Urinary bladder (tissue), 4 donors: ENCODE data around the gene CDK5RAP3. TPM values are rescaled to one million over a fixed set of nuclear protein-coding genes. Genes with fewer than 3 reads are reported as not detected.
"Not testable (repeated sequence)": the region's sequence is repeated elsewhere in the genome, so short reads cannot be mapped to it uniquely, and the experiment has no call there.

Experiments used
- DNase-seq: peaks from one replicate; pipeline ENCODE4 v3.0.0-alpha.2; 2015; ENCODE audit errors: extremely low spot score
- H3K27ac ChIP-seq: one replicate; pipeline ENCODE4 v1.5.1; 2013; ENCODE audit warnings: low read depth, mild to moderate bottlenecking, moderate library complexity
- H3K36me3 ChIP-seq: one replicate; pipeline ENCODE4 v1.6.1; 2013; ENCODE audit warnings: mild to moderate bottlenecking, moderate library complexity; ENCODE audit not compliant: insufficient read depth
- H3K4me1 ChIP-seq: one replicate; pipeline ENCODE4 v1.6.1; 2013; ENCODE audit warnings: mild to moderate bottlenecking, moderate library complexity; ENCODE audit not compliant: insufficient read depth
- H3K4me3 ChIP-seq: one replicate; pipeline ENCODE4 v1.5.1; 2013; ENCODE audit warnings: low read depth, low read length
- WGBS: extraction: QIAGEN DNeasy Blood & Tissue Kit; methylation state at CpG from one replicate; pipeline ENCODE4 v1.1.7; 2013; 5-methylcytosine and 5-hydroxymethylcytosine counted together
- polyA plus RNA-seq: library from polyadenylated mRNA; stranded (reverse); fragments of 200-250 nt; gene quantifications from one replicate; pipeline ENCODE4 v1.2.3, GENCODE V29; 2013
- total RNA-seq: library from RNA; depleted of rRNA; stranded (reverse); fragments of >200 nt; gene quantifications from one replicate; pipeline ENCODE4 v1.2.3, GENCODE V29; 2014
- donor health status: healthy with polysubstance abuse.
- donor health status: healthy.

CDK5RAP3 gene, protein sequence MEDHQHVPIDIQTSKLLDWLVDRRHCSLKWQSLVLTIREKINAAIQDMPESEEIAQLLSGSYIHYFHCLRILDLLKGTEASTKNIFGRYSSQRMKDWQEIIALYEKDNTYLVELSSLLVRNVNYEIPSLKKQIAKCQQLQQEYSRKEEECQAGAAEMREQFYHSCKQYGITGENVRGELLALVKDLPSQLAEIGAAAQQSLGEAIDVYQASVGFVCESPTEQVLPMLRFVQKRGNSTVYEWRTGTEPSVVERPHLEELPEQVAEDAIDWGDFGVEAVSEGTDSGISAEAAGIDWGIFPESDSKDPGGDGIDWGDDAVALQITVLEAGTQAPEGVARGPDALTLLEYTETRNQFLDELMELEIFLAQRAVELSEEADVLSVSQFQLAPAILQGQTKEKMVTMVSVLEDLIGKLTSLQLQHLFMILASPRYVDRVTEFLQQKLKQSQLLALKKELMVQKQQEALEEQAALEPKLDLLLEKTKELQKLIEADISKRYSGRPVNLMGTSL
- total RNA-seq (77.4 TPM), polyA plus RNA-seq (117 TPM)

GRCh38 chr17:47970725-47971499 is at the start of gene CDK5RAP3:
Gene CDK5RAP3, plus strand, starts transcription at chr17:47971113. Its CDS starts 34 bp downstream, at chr17:47971147.
- peaks cover 1% of the 10 kb centered on the region for H3K4me1 ChIP-seq
- peak within 1 kb of the TSS; percentile 57 for H3K27ac ChIP-seq
- H3K36me3 ChIP-seq: no peaks in the 10 kb centered on the region
- WGBS: under 1% methylated on average over 62 of the region's 62 CpGs
- peak within 1 kb of the TSS; percentile 67 for H3K4me3 ChIP-seq
- peak; percentile 98 for DNase-seq

GRCh38 chr17:47924785-47925677 is 45.9 kb upstream of the CDK5RAP3 start:
- no peak for DNase-seq
- Histone ChIP-seq H3K4me3 (no peak overlapping the region), H3K27ac (no peak overlapping the region), H3K4me1 (no peaks in the 10 kb centered on the region), H3K36me3 (peaks cover 5% of the 10 kb centered on the region)
- WGBS: 89% methylated on average over 23 of the region's 23 CpGs

DNA sequence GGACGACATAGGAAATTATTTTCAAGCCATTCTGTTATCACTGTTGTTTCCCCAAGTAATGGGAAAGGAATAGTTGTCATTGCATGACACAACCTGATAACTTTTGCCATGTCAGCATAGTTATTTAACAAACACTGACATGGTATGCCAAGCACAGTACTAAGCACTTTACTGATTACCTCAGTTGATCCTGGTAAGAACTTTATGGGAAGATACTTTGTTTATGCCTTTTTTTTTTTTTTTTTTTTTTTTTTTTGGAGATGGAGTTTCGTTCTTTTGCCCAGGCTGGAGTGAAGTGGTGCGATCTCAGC is 45.3 kb upstream of the CDK5RAP3 start:
- Histone ChIP-seq H3K4me3 (no peak overlapping the region), H3K27ac (no peak overlapping the region), H3K4me1 (no peaks in the 10 kb centered on the region), H3K36me3 (peaks cover 5% of the 10 kb centered on the region)
- DNase-seq: no peak
- WGBS: 85% methylated on average over 3 of the region's 3 CpGs

- H3K27ac ChIP-seq: no peak overlapping the region
- H3K4me1 ChIP-seq: no peaks in the 10 kb centered on the region
- H3K36me3 ChIP-seq: peaks cover 5% of the 10 kb centered on the region
- no peak overlapping the region for H3K4me3 ChIP-seq
- 92% methylated on average over 20 of the region's 20 CpGs for WGBS
- DNase-seq: no peak
These were observed 43.0 kb upstream of the CDK5RAP3 start for GRCh38 chr17:47927821-47928400.

DNA sequence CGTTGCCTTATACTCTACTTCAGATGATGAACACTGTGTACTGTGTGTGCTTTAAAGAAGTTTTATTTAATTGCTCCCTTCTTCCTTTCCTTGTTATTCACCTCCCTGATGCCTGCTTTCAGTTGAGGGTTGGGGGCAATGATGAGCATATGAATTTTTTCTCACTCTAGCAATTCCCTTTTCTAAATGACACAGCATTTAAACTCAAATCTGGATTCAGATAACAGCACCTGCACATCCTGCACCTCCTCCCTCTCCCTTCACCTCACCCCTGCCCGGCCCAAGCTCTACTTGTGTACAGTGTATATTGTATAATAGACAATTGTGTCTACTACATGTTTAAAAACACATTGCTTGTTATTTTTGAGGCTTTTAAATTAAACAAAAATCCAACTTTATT is 42.5 kb upstream of the CDK5RAP3 start:
- Histone ChIP-seq H3K4me1 (no peaks in the 10 kb centered on the region), H3K4me3 (no peak overlapping the region), H3K27ac (no peak overlapping the region), H3K36me3 (peaks cover 3% of the 10 kb centered on the region)
- 78% methylated on average over 2 of the region's 2 CpGs for WGBS
- DNase-seq: no peak

DNA sequence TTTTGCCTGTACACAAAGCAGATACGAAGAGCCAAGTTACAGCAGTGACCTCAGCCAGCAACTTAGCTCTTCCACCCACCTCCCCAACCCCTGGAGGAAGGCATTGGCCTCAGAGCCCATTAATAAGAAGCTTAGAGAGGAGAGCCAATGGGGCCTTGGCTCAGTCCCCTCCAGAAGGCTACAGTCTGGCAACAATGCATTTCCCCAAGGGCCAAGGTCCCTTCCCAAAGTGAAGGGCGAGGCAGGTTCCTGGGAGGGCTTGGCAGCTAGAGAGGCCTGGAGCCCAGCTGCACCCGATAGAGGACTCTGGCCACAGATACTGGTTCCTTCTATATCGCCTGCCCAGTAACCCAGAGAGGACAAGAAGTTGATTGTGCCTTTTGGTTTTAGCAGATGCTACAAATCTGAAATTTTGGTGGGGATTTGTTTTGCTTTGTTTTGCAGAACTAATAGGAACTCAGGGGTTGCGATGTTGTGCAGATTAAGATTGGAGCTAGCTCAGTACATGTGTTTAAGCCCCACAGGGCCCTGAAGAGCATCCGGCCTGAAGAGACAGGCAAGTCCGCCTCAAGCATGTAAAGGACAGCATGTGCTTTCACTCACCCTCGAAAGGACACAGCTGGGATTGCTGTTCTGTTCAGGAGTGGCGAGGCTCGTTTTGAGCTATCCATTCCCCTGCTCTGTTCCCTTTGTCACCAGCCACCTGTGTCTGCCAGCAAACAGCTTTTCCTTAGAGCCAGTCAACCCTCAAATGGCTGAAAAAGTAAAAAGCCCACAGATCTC is 41.5 kb upstream of the CDK5RAP3 start:
- Histone ChIP-seq H3K27ac (no peak overlapping the region), H3K4me3 (no peak overlapping the region), H3K36me3 (peaks cover 3% of the 10 kb centered on the region), H3K4me1 (no peaks in the 10 kb centered on the region)
- no peak for DNase-seq
- WGBS: 71% methylated on average over 10 of the region's 10 CpGs

GRCh38 chr17:47931848-47932247 is 39.1 kb upstream of the CDK5RAP3 start:
- no peak for DNase-seq
- Histone ChIP-seq H3K4me3 (no peak overlapping the region), H3K27ac (no peak overlapping the region), H3K36me3 (no peaks in the 10 kb centered on the region), H3K4me1 (no peaks in the 10 kb centered on the region)
- 83% methylated on average over 4 of the region's 4 CpGs for WGBS

- Histone ChIP-seq H3K36me3 (no peaks in the 10 kb centered on the region), H3K4me1 (no peaks in the 10 kb centered on the region), H3K4me3 (no peak overlapping the region), H3K27ac (no peak overlapping the region)
- 93% methylated on average over 1 of the region's 1 CpG for WGBS
- no peak for DNase-seq
These were observed 36.1 kb upstream of the CDK5RAP3 start for GRCh38 chr17:47934856-47935255.

DNA sequence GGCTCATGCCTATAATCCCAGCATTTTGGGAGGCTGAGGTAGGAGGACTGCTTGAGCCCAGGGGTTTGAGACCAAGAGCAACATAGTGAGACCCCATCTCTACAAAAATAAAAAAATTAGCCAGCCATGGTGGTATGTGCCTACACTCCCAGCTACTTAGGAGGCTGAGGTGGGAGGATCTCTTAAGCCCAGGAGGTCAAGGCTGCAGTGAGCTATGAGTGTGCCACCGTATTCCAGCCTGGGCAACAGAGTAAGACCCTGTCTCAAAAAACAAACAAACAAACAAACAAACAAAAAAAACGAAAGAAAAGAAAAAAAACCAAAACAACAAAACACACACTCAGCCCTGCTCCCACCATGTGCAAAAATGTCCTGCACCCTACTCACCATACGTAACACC is 35.4 kb upstream of the CDK5RAP3 start:
- 87% methylated on average over 3 of the region's 3 CpGs for WGBS
- H3K36me3 ChIP-seq, H3K4me1 ChIP-seq, DNase-seq, H3K27ac ChIP-seq, H3K4me3 ChIP-seq: not testable (repeated sequence)

DNA sequence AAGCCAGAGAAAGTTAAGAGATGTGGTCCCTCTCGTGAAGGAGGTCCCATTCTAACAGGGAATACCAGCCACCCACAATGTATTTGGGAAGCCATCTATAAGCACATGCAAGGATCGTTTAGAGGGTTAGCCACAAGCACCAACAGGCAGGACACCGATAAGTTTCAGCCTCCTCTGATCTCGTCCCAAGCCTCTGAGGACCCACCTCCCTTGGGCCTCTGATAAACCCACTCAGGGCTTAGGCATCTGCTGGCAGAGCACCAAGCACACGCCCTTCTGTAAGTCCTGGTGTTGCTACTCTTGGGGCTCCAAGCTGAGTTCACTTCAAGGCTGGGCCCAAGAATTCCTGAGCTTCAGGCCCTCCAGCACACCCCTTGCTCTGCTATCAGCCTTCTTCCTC is 35.0 kb upstream of the CDK5RAP3 start:
- H3K4me3 ChIP-seq: no peak overlapping the region

GRCh38 chr17:47937941-47938340 is 33.0 kb upstream of the CDK5RAP3 start:
- Histone ChIP-seq H3K4me3 (no peak overlapping the region), H3K36me3 (no peaks in the 10 kb centered on the region), H3K27ac (no peak overlapping the region), H3K4me1 (no peaks in the 10 kb centered on the region)
- 83% methylated on average over 5 of the region's 5 CpGs for WGBS
- no peak for DNase-seq

More for the DNA sequence above, 35.0 kb upstream of the CDK5RAP3 start:
- no peak for DNase-seq
- WGBS: 60% methylated on average over 5 of the region's 5 CpGs
- Histone ChIP-seq H3K36me3 (no peaks in the 10 kb centered on the region), H3K4me1 (no peaks in the 10 kb centered on the region), H3K27ac (no peak overlapping the region)

GRCh38 chr17:47941246-47942095 is 29.4 kb upstream of the CDK5RAP3 start, which contains the start of gene PNPO:
Gene PNPO, plus strand, starts transcription at chr17:47941571. Its CDS starts 105 bp downstream, at chr17:47941676.
- peak; percentile 95 for DNase-seq
- no peaks in the 10 kb centered on the region for H3K36me3 ChIP-seq
- 2% methylated on average over 50 of the region's 50 CpGs for WGBS

More at GRCh38 chr17:47941246-47942095, 29.4 kb upstream of the CDK5RAP3 start, which contains the start of gene PNPO:
- Histone ChIP-seq H3K27ac (peak within 1 kb of the TSS; percentile 25), H3K4me3 (peak within 1 kb of the TSS; percentile 63), H3K4me1 (no peaks in the 10 kb centered on the region)
